GM06990 (cell line): ENCODE results near the gene EXOC2.

Source experiments
- DNase-seq: peaks from one replicate; pipeline ENCODE4 v3.0.0-alpha.2; 2011; ENCODE audit not compliant: insufficient read length; ENCODE audit errors: extremely low read depth
- H3K27me3 ChIP-seq: replicated peaks from 2 replicates; pipeline ENCODE4 v1.6.0; 2011; ENCODE audit warnings: low read length; ENCODE audit not compliant: control insufficient read depth, insufficient read depth
- H3K36me3 ChIP-seq: 2 replicates; pipeline ENCODE4 v1.5.1; 2011; ENCODE audit warnings: low read length; ENCODE audit not compliant: control insufficient read depth, insufficient read depth
- H3K4me3 ChIP-seq: replicated peaks from 2 replicates; pipeline ENCODE4 v1.5.1; 2011; ENCODE audit warnings: low read depth, mild to moderate bottlenecking, control low read depth, low read length
- CTCF ChIP-seq: IDR thresholded peaks from 2 replicates; pipeline ENCODE4 v1.5.1; 2011; ENCODE audit warnings: low read length, control low read depth, mild to moderate bottlenecking, inconsistent platforms; ENCODE audit not compliant: insufficient read depth, poor library complexity, severe bottlenecking

EXOC2 gene

GRCh38 chr6:593139-593906 lies 99.6 kb downstream of the EXOC2 start:
- TF ChIP-seq CTCF, result peak; percentile 52
- Histone ChIP-seq H3K4me3 (no peak overlapping the region), H3K27me3 (no peaks in the 10 kb centered on the region), H3K36me3 (peaks cover 6% of the 10 kb centered on the region)
- no peak for DNase-seq

DNA sequence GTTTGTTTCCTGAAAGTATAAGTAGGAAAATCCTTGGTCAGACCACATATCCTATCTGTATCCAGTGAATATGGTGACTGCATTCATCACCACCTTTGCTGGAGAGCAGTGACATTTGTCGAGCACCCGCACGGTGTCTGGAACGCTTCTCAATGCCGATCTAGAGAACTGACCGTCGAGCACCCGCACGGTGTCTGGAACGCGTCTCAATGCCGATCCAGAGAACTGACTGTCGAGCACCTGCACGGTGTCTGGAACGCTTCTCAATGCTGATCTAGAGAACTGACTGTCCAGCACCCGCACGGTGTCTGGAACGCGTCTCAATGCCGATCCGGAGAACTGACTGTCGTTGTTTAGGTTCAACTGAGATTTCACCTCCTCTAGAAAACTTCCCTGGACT lies 103.8 kb downstream of the EXOC2 start:
- no peaks in the 10 kb centered on the region for H3K27me3 ChIP-seq
- no peak for DNase-seq
- TF ChIP-seq CTCF, result no peak
- peaks cover 6% of the 10 kb centered on the region for H3K36me3 ChIP-seq
- H3K4me3 ChIP-seq, result no peak overlapping the region

GRCh38 chr6:586553-586952 lies 106.4 kb downstream of the EXOC2 start:
- Histone ChIP-seq H3K4me3 (no peak overlapping the region), H3K27me3 (no peaks in the 10 kb centered on the region), H3K36me3 (peaks cover 3% of the 10 kb centered on the region)
- no peak for DNase-seq
- no peak for TF ChIP-seq CTCF

DNA sequence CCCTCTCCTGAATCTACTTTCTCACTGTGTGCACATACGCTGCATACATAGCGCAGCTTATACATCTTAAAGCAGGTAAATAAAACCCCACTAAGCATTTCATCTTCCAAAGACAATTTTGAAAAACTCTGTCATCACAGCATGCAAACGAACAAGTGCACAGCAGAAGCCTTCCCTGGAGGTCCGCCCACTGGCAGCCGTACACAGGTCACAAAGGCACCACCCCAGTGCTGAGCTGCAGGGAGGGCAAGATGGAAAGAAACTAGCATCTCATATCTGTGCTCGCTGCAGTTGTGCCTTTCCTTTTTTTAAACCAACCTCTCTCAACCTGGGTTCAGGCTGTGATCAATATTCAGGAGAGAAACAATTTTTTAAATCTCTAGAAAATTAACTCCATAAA lies 109.3 kb downstream of the EXOC2 start:
- Histone ChIP-seq H3K4me3 (no peak overlapping the region), H3K27me3 (no peaks in the 10 kb centered on the region), H3K36me3 (no peaks in the 10 kb centered on the region)
- DNase-seq, result no peak
- TF ChIP-seq CTCF, result no peak

DNA sequence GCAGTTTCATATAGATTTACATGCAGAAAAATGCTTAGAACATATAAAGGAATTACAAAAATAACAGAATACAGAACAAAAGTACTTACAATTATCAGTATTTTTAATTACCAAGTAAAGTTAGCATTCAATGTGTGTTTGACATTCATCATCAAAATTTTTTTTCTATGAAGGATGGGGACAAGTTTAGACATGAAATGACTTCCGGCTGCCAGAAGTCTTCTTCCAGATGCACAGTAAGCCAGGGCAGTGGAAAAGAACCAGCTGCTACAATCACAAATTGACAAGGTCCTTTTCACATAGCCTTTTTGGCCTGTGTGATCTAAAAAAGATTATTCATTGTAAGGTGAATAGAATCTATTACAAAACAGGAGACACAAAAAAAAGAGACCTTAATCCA lies 109.8 kb downstream of the EXOC2 start:
- Histone ChIP-seq H3K4me3 (no peak overlapping the region), H3K36me3 (no peaks in the 10 kb centered on the region), H3K27me3 (no peaks in the 10 kb centered on the region)
- DNase-seq, result no peak
- no peak for TF ChIP-seq CTCF

DNA sequence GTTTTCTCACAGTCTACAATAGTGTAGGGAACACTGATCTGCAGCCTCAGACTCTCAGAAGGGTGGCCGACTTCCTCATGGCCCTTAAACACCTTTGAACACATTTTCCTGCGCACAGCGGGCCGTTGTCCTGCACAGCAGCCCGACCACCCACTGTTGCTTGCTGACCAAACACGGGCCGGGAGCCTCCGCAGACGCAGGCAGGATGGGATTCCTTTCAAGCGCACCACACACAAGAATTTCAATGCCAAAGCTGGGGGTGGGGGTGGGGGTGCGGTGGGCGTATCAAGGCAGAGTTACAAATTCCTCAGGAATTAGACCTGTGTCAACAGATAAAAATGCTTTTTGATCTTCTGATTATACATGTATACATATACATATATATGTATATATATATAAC lies 110.6 kb downstream of the EXOC2 start:
- no peak for TF ChIP-seq CTCF
- Histone ChIP-seq H3K36me3 (no peaks in the 10 kb centered on the region), H3K27me3 (no peaks in the 10 kb centered on the region), H3K4me3 (no peak overlapping the region)
- DNase-seq, result no peak
